GM19324 (cell line): Measurements from ENCODE around the gene EFHB.
A peak's percentile ranks its signal among the peaks of the same experiment; 100 is the strongest.
"Not testable (repeated sequence)": the region's sequence is repeated elsewhere in the genome, so short reads cannot be mapped to it uniquely, and the experiment has no call there.

Source experiments
- ATAC-seq: cut with Tn5 transposase; IDR thresholded peaks from one replicate; pipeline ENCODE4 v1.9.1; 2021; ENCODE audit warnings: mild to moderate bottlenecking, moderate library complexity; ENCODE audit not compliant: unreplicated experiment, low FRiP score

The EFHB gene

GRCh38 chr3:19934098-19934566 is at the start of gene EFHB:
Gene EFHB (minus strand): TSS chr3:19934217. CDS start chr3:19934018, 199 bp downstream.
- ATAC-seq, result no peak

- no peak for ATAC-seq
These were observed 38.0 kb upstream of the EFHB start for GRCh38 chr3:19972054-19972453.

- ATAC-seq, result no peak
These were observed 36.3 kb upstream of the EFHB start for GRCh38 chr3:19970327-19970726.

GRCh38 chr3:19967812-19968211 is 33.8 kb upstream of the EFHB start:
- ATAC-seq, result no peak

- no peak for ATAC-seq
These were observed 33.2 kb upstream of the EFHB start for GRCh38 chr3:19967208-19967607.

- ATAC-seq, result no peak
These were observed 27.9 kb upstream of the EFHB start for GRCh38 chr3:19961960-19962359.

GRCh38 chr3:19960696-19961095 is 26.7 kb upstream of the EFHB start:
- ATAC-seq, result no peak

- ATAC-seq, result no peak
These were observed 25.5 kb upstream of the EFHB start for GRCh38 chr3:19959505-19959904.

- ATAC-seq, result not testable (repeated sequence)
These were observed 23.3 kb upstream of the EFHB start for GRCh38 chr3:19957354-19957753.

GRCh38 chr3:19954676-19955075 is 20.7 kb upstream of the EFHB start:
- ATAC-seq, result no peak

GRCh38 chr3:19950316-19950715 is 16.3 kb upstream of the EFHB start:
- no peak for ATAC-seq

- no peak for ATAC-seq
These were observed 14.2 kb upstream of the EFHB start for GRCh38 chr3:19948226-19948591.

- peak; percentile 18 for ATAC-seq
These were observed 13.7 kb upstream of the EFHB start for GRCh38 chr3:19947549-19948225.

- peak; percentile 98 for ATAC-seq
These were observed 13.0 kb upstream of the EFHB start, which contains the start of gene RAB5A for GRCh38 chr3:19946832-19947548. Gene RAB5A (plus strand): TSS chr3:19947097. CDS start chr3:19950899, 3,802 bp downstream.

GRCh38 chr3:19945969-19946831 is 12.2 kb upstream of the EFHB start:
- no peak for ATAC-seq

GRCh38 chr3:19945534-19945933 is 11.5 kb upstream of the EFHB start:
- ATAC-seq, result no peak

GRCh38 chr3:19940643-19941042 is 6.6 kb upstream of the EFHB start:
- no peak for ATAC-seq

GRCh38 chr3:19938295-19938627 is 4.2 kb upstream of the EFHB start:
- ATAC-seq, result no peak

GRCh38 chr3:19937459-19938294 is 3.7 kb upstream of the EFHB start:
- ATAC-seq, result no peak

- no peak for ATAC-seq
These were observed 1.6 kb downstream of the EFHB start for GRCh38 chr3:19932422-19932821.
